ENCODE results near the gene SKOR1.

Gene SKOR1

DNA sequence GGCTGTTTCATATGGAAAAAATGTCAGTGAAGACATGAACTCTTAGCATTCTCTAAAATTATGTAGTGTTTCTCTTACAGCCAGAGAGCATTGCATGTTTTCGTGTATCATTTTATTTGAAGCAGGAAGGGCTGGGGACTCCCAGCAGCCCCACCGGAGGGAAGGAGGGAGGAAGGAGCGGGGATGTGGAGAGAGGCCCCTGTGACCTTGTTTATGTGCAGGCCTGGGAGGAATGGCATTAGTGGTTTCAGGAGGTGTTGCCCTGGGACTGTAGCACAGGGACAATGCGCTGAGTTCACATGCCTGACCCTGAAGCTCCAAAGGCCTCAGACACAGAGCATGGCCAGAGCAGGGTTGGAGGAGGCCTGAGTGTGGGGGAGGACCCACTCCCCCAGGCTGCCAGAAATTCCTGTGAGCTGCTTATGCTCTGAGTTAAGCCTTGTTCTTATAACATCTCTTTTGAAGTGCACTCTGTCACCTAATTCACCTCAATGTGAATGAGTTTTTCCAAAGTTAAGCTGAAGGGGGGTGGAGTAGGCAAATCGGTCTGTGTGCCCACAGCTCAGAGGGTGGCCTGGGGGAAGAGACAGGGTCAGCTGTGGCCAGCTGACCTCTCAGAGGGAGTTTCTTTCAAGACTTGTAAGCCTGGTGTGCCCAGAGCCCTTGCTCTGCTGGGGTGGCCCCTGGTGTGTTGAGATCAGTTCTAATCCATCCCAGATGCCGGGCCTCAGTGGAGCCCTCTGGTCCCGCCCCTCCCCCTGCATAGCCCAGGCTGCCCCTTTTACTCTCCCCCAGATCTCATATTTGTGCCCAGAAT, 18.5 kb downstream of the SKOR1 start:
- Histone ChIP-seq H3K4me3 (no peak overlapping the region), H3K27ac (no peak overlapping the region)
- no peak for DNase-seq (ENCODE audit: low spot score)
- TF ChIP-seq, protein P1, sequence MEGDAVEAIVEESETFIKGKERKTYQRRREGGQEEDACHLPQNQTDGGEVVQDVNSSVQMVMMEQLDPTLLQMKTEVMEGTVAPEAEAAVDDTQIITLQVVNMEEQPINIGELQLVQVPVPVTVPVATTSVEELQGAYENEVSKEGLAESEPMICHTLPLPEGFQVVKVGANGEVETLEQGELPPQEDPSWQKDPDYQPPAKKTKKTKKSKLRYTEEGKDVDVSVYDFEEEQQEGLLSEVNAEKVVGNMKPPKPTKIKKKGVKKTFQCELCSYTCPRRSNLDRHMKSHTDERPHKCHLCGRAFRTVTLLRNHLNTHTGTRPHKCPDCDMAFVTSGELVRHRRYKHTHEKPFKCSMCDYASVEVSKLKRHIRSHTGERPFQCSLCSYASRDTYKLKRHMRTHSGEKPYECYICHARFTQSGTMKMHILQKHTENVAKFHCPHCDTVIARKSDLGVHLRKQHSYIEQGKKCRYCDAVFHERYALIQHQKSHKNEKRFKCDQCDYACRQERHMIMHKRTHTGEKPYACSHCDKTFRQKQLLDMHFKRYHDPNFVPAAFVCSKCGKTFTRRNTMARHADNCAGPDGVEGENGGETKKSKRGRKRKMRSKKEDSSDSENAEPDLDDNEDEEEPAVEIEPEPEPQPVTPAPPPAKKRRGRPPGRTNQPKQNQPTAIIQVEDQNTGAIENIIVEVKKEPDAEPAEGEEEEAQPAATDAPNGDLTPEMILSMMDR (IDR thresholded peaks at IDR 0.05) = no peak

DNA sequence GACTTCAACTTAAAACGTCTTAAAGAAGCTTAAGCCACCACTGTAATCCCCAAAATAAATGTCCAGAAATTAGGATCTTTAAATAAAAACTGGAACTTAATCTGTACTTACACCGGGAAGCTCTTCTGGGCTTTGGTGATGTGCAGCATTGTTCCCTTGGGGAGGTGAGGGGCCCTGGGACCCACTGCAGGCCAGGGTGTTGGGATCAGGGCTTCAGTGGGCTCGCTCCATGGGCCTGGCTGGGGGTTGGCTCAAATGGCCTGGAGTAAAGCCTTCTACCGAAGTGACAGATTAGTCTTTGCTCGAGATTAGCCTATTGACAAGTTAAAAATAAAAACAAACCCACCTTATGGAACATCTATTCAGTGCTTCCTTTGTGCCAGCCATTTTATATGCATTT, 20.7 kb downstream of the SKOR1 start:
- no peak overlapping the region for H3K4me3 ChIP-seq
- DNase-seq (ENCODE audit: low spot score) = no peak
- no peak overlapping the region for H3K27ac ChIP-seq
- TF ChIP-seq, protein P1 (IDR thresholded peaks at IDR 0.05) = no peak

DNA sequence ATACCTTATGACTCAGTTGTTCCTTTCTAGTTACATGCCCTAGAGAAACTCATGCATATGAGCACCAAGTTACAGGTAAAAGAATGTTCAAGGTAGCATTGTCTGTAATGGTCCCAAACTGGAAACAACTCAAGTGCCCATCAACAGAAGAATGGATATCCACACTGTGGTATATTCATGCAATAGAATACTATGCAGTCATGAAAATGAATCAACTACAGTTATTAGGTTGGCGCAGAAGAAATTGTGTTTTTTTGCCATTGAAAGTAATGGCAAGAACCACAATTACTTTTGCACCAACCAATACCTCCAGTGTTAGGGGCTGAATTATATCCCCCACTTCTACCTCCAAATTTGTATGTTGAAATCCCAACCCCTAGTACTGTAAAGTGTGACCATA, 24.2 kb downstream of the SKOR1 start:
- Histone ChIP-seq H3K4me3 (no peak overlapping the region), H3K27ac (no peak overlapping the region)
- no peak for DNase-seq (ENCODE audit: low spot score)
- TF ChIP-seq, protein P1 (IDR thresholded peaks at IDR 0.05) = no peak

DNA sequence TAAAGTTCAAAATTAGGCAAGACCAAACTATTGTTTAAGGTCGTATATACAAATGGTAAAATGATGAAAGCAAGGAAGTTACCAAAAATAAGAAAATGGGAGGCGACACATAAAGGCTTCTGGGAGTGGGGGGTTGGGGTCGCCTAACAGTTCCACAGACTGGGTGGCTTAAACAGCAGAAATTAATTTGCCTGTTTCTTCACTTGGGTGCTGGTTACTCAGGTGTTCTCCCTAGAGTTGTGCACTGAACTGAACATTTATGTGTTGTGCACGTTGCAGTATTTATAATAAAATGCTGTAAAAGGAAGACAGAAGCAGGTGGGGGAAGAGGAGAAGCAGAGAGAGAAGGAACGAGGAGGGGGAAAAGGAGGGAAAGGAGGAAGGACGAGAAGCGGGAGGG, 25.0 kb downstream of the SKOR1 start:
- Histone ChIP-seq H3K27ac (no peak overlapping the region), H3K4me3 (no peak overlapping the region)
- TF ChIP-seq, protein P1 (IDR thresholded peaks at IDR 0.05) = no peak
- DNase-seq (ENCODE audit: low spot score) = no peak

DNA sequence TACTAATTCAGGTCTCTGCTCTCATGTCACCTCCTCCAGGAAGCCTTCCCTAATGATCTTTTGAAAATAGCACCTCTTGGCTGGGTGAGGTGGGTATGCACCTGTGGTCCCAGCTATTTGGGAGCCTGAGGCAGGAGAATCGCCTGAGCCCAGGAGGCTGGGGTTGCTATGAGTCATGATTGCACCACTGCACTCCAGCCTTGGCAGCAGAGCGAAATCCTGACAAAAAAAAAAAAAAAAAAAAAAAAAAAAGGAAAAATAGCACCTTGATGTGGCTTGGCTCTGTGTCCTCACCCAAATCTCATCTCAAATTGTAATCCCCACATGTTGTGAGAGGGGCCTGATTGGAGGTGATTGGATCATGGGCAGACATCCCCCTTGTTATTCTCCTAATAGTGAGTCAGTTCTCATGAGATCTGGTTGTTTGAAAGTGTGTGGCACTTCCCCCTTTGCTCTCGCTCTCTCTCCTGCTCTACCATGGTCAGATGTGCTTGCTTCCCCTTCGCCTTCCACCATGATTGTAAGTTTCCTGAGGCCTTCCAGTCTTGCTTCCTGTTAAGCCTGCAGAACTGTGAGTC, 25.8 kb downstream of the SKOR1 start:
- DNase-seq (ENCODE audit: low spot score) = no peak
- H3K4me3 ChIP-seq = no peak overlapping the region
- TF ChIP-seq, protein P1 (IDR thresholded peaks at IDR 0.05) = no peak
- no peak overlapping the region for H3K27ac ChIP-seq

DNA sequence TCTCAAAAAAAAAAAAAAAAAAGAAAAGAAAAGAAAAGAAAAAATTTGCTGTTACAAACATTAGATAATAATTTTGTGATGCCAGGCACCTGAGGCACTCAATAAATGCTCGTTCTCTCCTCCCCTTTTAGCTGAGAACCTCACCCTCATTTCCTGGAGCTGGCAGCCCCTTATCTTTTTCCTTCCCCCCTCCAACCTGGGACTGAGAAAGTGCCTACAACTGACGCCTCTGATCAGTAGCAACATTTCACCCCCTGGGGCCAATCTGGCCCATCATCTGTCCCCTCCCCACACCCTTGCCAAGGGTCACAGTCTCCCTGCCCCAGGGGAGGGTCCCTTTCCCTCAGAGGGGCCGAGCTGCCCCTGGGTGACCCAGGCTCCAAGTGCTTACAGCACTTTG, 27.1 kb downstream of the SKOR1 start:
- Histone ChIP-seq H3K27ac (no peak overlapping the region), H3K4me3 (no peak overlapping the region)
- DNase-seq (ENCODE audit: low spot score) = no peak
- TF ChIP-seq, protein P1 (IDR thresholded peaks at IDR 0.05) = no peak

DNA sequence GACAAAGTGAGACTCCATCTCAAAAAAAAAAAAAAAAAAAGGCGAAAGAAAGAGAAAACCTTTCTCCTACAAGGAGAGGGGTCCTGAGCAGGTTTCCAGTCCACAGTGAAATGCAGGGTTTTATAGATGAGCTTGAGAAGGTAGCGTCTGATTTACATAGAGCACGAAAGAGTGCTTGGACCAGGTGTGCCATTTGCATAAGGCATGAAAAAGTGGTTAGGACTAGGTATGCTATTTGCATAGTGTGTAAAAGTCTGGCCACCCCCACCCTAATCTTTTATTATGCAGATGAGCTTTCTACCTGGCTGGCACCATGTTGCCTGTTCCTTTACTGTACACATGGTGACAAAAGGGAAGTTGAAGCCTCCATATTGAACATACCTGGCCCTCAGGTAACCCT, 28.1 kb downstream of the SKOR1 start:
- no peak overlapping the region for H3K4me3 ChIP-seq
- no peak for DNase-seq (ENCODE audit: low spot score)
- TF ChIP-seq, protein P1 (IDR thresholded peaks at IDR 0.05) = no peak
- no peak overlapping the region for H3K27ac ChIP-seq

Measured in coronary artery (tissue), 2 donors.